NCI-H187 treated with DMSO at 0.1 percent for 48 hours (cell line): Measurements from ENCODE around the gene ATXN1.

ENCODE experiments used
- DNase-seq: peaks from one replicate; lab custom pipeline; 2025; lab: John Stamatoyannopoulos, UW

Gene ATXN1

DNA sequence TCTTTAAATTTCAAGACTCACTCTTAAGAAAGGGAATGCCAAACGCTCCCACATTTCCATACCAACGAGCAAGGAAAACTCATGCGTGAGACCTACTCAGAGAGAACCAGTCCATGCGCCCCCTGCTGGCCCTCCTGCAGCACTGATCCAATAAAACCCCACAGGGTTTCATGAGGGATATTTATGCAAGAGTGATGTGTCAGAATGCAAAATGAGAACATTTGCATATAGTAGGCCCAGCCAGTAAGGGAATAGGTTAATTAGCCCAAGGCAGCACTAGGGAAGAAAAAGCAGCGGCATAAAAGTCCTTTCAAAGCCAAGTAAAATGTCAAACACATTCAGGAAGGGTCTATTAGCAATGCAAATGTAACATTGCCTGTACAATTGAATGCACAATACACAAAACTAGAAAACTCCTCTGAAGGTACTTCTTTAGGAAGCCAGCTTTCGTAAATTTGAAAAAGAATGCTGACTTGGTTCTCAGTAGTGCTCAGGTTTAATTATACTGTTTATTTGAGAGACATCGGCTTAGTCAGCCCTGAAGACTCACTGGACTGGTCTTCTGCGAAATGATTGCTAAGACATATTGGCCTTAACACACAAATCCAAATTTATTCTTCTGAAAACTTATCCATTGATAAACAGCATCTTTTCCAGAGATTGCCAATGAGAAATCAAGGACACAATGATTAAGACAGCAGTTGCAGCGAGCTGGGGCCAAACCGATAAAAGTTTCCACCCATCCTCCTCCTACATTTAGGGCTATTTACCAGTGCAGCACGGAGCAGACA is 429.7 kb downstream of the ATXN1 start:
- no peak for DNase-seq

DNA sequence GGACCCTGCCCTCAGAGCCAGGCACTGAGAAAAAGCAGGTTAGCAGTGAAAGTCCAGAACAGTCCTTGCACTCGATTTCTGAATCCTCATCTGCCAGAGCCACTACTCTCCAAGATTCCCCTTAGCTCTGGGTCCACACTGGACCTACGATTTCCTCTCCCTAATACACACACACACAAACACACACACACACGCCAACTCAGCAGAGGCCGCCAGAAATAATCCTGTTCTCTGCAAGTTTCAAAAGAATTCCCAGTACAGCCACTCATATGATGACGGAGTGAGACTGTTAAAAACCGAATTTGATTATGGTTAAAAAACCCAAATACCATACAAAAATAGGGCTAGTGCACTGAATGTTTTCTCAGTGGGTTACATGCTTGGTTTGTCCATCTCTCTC is 432.0 kb downstream of the ATXN1 start:
- DNase-seq: no peak

DNA sequence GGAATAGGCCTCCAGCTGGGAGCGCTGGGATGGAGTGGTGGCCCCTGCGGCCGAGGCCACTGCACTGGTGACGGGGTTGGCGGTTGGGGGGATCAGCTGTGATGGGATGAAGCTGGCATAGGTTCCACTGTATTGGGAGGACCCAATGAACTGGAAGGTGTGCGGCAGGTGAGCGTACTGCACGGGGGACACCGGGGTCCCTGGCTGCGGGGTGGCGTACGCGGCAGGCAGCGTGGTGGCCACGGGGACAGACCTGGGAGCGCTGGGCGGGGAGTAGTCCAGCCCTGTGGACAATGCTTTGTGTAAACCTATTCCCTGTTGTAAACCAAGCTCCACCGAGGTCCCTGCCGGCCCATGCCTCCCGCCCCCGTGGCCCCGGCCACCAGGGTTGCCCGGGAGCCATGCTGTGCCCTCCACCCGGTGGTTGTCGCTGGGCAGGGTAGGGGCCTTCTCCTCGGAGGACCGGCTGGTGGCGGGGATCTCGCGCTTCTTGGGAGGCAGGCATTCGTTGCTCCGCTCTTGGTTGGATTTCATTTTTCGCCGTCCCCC is 433.4 kb downstream of the ATXN1 start:
- no peak for DNase-seq

DNA sequence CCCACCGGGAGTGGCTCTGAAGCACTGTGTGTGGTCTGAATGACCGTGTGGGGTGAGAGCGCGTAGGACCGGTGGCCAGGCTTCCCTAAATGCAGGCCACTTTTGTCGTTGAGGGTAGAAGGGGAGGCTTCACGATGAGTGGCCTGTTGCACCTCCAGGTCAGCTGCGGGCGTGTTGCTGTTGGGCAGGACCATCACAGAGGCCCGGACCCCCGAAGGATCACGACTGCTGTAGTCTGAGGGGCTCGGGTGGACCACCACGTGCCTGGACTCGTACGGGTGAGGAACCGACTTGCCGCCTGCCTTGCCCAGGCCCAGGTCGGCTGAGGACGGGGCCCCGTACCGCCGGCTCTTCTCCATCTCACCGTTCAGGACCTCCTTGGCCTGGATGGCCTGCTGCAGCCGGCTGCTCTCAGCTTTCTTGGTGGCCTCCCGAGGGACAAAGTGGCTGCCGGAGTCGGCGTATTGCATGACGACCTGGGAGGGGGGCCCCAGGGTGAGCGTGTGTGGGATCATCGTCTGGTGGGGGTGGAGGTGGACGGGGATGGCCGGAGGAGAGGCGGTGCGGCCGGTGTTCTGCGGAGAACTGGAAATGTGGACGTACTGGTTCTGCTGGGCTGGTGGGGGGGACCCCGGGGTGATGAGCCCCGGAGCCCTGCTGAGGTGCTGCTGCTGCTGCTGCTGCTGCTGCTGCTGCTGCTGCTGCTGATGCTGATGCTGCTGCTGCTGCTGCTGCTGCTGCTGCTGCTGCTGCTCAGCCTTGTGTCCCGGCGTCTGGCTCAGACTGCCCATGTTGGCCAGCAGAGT is 434.1 kb downstream of the ATXN1 start:
- no peak for DNase-seq

DNA sequence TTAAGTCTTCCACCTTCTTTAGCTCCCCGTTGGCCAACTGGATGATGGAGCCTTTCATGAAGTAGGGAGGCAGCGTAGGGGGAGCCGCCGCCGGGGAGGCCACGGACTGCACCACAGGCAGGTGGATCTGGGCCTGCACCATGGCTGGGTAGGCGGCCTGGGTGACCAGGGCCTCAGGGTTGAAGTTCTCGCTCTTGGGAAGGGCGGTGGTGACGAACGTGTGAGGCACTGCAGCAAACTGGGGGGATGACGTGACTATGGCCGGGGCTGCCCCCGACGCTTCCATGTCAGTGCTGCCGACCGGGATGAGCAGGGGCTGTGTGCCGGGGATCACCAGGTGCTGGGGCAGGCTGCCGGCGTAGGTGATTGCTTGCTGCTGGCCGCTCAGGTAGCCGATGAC is 434.7 kb downstream of the ATXN1 start:
- no peak for DNase-seq

DNA sequence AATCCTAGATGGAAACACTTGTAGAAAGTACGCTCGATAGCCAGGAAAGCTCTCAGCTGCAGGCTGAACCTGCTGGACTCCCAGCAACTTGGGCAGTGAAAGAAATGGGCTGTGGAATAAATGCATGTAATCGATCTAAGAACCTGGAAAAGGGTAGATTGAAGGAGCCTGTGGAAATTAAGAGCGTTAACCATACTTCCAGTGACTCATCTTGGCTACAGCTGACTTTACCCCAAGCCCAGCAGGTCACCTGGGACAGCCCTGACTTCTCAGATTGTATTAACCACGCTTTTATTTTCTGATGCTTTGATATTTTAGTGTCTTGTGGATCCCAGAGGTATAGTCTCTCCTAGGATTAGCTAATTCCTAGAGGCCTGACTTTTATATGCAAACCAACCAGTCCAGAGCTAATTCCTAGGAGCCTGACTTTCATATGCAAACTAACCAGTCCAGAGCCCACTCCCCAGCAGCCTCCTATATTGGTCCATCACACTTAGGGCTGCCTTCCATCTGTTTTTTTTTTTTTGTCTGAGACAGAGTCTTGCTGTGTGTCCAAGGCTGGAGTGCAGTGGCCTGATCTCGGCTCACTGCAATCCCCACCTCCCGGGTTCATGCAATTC is 436.5 kb downstream of the ATXN1 start:
- no peak for DNase-seq

DNA sequence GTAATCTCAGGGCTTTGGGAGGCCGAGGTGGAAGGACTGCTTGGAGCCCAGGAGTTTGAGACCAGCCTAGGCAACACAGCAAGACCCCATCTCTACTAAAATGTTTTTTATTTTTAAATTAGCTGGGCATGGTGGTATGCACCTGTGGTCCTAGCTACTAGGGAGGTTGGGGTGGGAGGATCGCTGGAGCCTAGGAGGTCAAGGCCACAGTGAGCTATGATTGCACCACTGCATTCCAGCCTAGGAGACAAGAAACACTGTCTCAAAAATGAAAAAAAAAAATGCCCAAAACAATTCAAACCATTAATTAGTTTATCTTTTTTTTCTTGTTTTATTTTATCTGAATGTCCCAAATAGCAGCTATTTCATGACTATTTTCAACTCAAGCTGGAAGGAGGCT is 437.1 kb downstream of the ATXN1 start:
- DNase-seq: no peak

DNA sequence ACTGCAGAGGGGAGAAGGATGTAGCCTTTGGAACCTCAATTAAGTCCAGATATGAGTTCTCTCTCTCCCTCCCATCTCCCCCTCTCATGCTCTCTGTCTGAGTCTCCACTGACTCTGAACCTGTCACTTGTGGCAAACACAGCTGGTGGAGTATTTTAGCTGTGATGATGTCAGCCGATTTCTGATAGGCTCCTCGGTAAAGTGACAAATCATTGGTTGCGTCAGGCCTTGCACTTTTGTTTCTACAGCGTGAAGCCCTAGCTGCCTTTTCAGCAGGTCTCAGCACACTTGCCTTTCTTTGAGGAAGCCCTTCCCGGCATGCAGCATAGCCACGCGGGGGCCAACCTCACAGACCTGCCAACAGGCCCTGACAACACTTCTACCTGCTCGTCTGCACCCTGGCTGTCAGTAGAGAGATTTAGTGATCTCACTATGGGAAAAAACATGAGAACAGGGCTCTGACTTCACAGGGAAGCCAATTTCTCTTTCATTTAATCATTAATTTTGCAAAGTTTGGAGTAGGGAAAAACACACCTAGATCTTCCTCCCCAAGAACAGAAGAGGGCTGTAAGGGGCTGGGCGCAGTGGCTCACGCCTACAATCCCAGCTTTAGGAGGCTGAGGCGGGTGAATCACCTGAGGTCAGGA is 438.5 kb downstream of the ATXN1 start:
- peak; percentile 23 for DNase-seq

DNA sequence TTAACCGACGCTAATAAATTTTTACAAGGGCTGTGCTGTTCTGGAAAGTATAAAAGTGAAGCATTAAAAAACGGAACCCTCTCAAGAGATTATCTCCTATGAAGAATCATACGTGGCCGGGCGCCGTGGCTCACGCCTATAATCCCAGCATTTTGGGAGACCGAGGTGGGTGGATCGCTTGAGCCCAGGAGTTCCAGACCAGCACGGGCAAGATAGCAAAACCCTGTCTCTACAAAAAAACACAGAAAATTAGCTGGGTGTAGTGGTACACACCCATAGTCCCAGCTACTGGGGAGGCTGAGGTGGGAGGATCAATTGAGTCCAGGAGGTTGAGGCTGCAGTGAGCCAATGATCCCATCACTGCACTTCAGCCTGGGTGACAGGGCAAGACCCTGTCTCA is 439.4 kb downstream of the ATXN1 start:
- DNase-seq: no peak

DNA sequence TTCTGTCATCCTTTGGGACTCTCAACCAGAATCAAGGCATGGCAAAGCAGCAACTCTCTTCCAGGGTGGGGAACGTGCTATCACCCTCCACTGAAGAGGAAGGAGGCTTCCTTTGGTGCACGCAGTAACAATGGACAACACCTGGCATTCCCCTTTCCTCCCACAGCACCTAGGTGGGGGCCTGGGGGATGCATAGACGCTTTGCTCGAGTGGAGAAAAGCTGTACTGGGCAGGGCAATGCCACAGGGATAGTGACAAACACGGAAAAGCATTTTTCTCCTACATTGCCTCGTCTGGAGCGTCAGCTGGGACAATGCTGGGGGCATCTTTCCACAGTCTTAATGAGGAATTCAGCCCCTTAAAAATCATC is 439.9 kb downstream of the ATXN1 start:
- DNase-seq: no peak

DNA sequence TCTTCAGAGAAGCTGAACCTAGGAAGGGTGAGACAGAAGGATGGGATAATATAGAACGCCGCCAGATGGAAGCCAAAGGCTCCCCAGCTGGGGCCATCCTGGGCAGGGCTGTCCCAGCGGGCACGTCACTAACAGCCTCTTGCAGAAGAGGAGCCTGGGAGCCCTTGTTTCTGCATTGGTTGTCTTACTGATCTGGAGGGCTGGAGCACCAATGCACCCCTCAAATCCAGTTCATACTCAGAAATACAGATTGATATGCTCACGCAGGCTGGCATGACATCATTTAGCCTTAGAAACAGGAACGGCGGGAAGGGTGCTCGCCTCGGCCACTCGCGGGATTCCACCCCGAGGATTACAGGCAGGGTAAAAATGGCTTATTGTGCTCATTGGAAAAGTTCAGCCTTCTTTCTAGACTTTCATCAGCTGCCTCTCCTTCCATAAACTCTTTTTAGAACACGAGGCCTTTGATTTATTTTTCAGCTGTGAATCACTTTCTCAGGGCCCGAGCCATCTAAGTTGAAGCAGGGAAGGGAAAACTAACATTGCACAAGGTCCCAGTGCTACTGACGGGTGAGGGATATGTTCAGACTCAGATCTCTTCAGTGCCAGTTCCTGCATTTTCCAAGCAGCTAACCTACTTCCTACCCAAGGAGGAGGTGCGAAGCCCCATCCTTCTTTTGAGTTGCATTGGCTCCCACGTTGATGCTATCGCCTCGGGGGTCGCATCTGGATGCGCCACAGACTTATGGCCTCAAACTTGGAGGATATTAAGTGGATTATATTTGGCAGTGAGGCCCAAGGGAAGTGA is 440.5 kb downstream of the ATXN1 start:
- DNase-seq: no peak

DNA sequence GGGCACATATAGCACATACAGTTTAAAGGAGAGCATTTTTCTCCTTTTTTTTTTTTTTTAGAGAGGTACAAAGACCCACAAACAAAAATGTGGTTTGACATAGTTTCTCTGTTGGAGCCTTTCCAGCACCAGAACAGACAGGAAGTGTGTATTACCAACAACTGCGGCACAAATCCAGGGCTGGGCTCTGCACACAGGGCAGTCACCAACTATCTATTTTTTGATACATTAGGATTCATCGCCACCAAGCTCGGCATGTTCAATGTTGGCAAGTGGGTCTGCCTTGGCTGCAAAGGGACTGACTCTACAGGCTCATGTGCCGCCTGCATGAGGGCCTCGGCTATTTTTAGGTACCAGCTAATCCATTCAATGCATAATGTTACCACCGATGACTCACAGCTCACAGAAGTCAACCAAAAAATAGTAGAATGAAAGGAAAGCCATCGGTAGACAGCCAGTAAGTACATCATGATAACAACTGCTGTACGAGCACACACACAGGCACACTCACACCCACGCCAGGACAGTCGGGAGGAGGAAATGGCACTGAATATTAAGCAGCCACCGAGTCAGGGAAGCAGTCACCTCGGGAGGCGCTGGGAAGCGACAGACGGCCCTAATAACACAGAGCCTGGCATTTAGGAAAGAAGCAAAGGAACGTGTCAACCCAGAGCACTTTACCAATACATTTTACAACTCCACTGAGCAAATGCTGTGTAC is 441.3 kb downstream of the ATXN1 start:
- DNase-seq: no peak

DNA sequence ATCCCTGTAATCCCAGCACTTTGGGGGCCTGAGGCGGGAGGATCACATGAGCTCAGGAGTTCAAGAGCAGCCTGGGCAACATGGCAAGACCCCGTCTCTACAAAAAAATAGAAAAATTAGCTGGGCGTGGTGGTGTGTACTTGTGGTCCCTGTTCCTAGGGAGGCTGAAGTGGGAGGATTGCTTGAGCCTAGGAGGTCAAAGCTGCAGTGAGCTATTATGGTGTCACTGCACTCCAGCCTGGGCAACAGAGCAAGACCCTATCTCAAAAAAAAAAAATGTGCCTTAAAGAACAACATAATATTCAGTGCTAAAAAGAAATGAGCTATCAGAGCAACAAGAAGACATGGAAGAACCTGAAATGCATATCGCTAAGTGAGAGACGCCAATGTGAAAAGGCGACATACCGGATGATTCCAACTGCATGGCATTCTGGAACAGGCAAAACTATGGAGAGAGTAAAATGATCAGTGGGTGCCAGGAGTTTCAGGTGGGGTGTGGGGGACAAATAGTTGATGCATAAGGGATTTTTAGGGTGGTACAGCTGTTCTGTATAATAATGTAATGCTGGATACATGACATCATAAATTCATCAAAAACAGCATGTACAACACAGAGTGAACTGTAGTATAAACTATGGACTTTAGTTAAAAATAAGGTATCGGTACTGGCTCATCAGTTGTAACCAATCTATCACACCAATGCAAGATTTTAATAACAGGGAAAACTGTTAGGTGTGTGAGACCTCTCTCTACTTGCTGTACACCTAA is 442.1 kb downstream of the ATXN1 start:
- DNase-seq: no peak

DNA sequence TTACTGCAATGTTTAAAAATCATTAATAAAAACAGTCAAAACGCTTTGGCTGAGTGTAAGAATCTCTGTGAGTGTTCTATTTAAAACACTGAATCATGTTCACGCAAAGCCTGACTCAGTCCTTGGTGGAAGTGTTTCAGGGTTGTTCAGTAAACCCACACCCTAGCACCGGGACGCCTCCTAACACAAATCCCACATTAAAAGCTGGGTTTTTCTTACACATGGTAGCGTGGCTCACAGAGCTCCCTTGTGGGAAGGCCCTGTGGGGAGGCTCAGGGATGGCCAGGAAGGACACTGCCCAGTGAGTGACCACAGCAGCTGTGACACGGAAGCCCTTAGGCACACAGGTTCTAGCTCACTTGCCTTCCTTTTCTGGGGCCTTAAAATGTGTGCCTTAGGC is 442.7 kb downstream of the ATXN1 start:
- no peak for DNase-seq

DNA sequence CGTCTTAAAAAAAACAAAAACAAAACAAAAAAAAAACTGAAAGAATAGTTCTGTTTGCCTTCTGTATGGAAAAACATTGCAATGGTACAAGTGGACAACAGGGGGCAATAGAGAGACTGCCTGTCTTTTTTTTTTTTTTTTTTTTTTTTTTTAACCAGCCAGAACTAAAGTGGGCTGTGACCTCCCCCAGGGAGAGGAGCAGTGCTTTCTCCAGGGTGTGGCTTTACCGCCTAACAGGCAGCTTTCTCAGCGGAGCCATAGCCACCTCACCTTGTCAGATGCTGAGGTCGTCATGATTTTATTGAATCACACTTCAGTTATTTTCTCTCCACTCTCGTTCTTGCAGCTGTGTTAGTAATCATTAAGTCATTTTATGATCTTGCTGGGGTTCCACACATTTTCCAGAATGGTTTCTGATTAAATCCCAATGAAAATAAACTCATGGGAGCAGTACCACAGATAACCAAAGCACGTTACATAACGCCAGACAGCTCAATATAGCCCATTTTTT is 444.5 kb downstream of the ATXN1 start:
- no peak for DNase-seq

DNA sequence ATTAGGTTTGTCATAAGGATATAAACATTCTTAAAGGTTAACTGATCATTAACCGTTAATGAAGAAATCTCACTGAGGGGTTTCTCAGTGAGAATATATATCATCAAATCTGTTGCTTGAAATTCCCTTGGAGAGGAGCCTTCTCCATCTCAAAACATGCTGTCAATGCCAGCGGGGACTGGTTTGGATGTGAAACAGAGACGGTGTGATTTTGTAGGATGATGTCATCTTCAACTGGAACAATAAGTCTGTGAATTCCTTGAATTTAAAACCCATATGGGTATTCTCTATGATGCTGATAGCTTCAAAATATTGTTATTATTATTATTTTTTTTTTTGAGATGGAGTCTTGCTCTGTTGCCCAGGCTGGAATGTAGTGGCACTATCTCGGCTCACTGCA is 447.0 kb downstream of the ATXN1 start:
- DNase-seq: no peak

DNA sequence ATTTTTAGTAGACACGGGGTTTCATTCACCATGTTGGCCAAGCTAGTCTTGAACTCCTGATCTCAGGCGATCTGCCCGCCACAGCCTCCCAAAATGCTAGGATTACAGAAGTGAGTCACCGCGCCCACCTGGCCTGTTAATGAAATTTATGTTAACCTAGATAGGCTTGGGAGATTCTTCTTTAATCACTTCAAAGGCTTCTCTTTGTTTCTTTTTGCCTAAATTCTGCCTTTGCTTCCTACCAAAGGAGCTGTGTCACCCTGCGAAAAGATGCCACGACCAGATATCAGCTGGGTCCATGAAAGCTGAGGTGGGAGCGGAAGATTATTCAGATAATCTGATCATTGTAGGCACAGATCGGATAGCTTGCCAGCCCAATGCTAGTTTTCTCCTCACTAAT is 447.5 kb downstream of the ATXN1 start:
- DNase-seq: no peak

DNA sequence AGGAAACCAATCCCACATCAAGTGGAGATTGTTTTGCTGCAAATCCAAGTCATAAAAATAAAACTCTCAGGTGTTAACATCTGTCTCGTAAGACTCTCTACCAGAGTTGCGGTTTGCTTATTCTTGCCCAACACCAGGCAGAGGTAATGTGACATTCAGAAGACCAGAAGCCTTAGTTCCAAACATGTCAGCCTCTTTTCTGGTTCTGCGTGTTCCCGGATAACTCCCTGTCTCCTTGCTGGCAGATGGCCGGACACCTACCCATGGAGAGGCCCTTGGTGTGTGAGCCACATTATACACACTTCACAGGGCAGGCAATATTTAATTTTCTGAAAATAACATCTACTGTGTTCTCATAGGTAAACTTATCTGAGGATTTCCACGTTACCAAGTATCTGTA is 449.5 kb downstream of the ATXN1 start:
- no peak for DNase-seq

DNA sequence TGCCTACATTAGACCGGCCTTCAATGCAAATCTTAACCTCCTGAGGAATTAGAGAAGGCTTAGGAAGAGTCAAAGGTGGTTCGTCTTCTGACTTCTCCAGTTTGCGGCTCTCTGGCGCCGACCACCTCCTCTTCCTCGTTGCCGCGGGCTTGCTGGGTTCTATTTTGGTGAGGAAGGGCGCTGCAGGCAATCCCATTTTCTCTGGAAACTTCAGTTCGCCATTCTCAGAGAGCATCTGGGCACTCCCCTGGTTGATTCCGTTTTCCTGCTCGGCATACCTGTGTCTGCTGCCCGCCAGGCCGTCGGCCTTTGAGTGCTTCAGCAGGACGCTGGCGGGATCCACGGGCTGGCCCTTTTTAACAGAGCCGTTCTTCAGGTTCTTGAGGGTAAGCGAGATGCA is 454.9 kb downstream of the ATXN1 start:
- DNase-seq: no peak

DNA sequence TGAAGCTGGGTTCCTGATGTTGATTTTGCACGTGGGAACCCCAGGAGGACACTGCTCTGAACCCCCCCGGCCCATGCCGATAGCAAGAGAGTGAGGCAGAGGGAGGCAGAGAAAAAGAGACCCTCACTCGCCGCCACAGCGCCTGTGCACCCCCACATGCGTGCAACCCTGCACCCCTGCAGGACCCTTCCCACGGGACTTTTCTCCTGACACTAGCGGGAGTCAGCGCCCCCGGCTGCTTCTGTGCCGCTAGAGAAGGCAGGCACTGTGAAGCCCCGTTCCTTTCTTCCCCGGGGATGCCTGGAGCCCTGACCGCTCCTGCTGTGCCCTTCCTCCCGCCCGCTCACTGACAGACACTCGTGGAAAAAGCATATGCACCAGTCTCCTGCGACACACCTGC is 455.5 kb downstream of the ATXN1 start:
- no peak for DNase-seq
